Thymus (tissue), 14 donors: ENCODE data around the gene LSM4. TPM values are rescaled to one million over a fixed set of nuclear protein-coding genes. Genes with fewer than 3 reads are reported as not detected.
A peak's percentile ranks its signal among the peaks of the same experiment; 100 is the strongest.
"Not testable (repeated sequence)": the region's sequence is repeated elsewhere in the genome, so short reads cannot be mapped to it uniquely, and the experiment has no call there.

ENCODE experiments used
- DNase-seq, 9 donors: peaks; one replicate each; pipeline ENCODE4 v3.0.0-alpha.2; 2013; ENCODE audit warnings: low spot score in 9 of 9, low read depth in 6 of 9, missing footprints in 1 of 9
- H3K27ac ChIP-seq, 2 donors: one replicate each; pipeline ENCODE4 v1.5.1; 2013; ENCODE audit warnings: control low read depth in 1 of 2, low read depth in 1 of 2, low read length in 1 of 2, mild to moderate bottlenecking in 1 of 2, moderate library complexity in 1 of 2
- H3K27me3 ChIP-seq, 2 donors: one replicate each; pipeline ENCODE4 v1.5.1; 2013; ENCODE audit warnings: low read length in 1 of 2; ENCODE audit not compliant: control insufficient read depth in 2 of 2, insufficient read depth in 1 of 2
- H3K36me3 ChIP-seq, 2 donors: one replicate each; pipeline ENCODE4 v1.5.1; 2013; ENCODE audit warnings: low read length in 1 of 2, mild to moderate bottlenecking in 1 of 2, moderate library complexity in 1 of 2; ENCODE audit not compliant: control insufficient read depth in 2 of 2, insufficient read depth in 2 of 2
- H3K4me1 ChIP-seq, 2 donors: one replicate each; pipeline ENCODE4 v1.5.1; 2013; ENCODE audit warnings: low read length in 2 of 2; ENCODE audit not compliant: control insufficient read depth in 2 of 2, insufficient read depth in 2 of 2
- H3K4me3 ChIP-seq, 2 donors: one replicate each; pipeline ENCODE4 v1.5.1; 2013; ENCODE audit warnings: low read length in 2 of 2, control low read depth in 1 of 2, mild to moderate bottlenecking in 1 of 2
- H3K9me3 ChIP-seq, 2 donors: one replicate each; pipeline ENCODE4 v1.5.1; 2013; ENCODE audit warnings: low read length in 1 of 2, mild to moderate bottlenecking in 1 of 2; ENCODE audit not compliant: control insufficient read depth in 2 of 2, insufficient read depth in 1 of 2
- WGBS: extraction: QIAGEN DNeasy Blood & Tissue Kit; methylation state at CpG from one replicate; pipeline ENCODE4 v1.1.7; 2013; 5-methylcytosine and 5-hydroxymethylcytosine counted together
- long read RNA-seq, 10 donors: transcript quantifications; one replicate each; lab custom pipeline, GENCODE V29; 2026
- polyA plus RNA-seq: library from polyadenylated mRNA; stranded (reverse); fragments of 200-250 nt; gene quantifications from one replicate; pipeline ENCODE4 v1.2.3, GENCODE V29; 2013
- total RNA-seq: library from RNA; stranded (reverse); fragments of 120-200 nt; gene quantifications from one replicate; pipeline ENCODE4 v1.2.4, GENCODE V29; 2013
- donor health status: healthy.

Gene LSM4
- total RNA-seq, result 190 TPM
- polyA plus RNA-seq, result 147 TPM
- long read RNA-seq, donor 1, transcript LSM4-203 (5 exons, 1,908 nt), result major isoform, 6 of 7 reads
- long read RNA-seq, donor 1, partial matches to known transcripts, result 0 of 7 reads
- long read RNA-seq, donor 1, other reads (novel, unspliced or antisense), result 0 of 7 reads
- long read RNA-seq, donor 2, transcript LSM4-203 (5 exons, 1,908 nt), result major isoform, 181 of 347 reads
- long read RNA-seq, donor 2, transcript LSM4-204 (4 exons, 807 nt), result minor isoform, 5 of 347 reads
- long read RNA-seq, donor 2, partial matches to known transcripts, result 126 of 347 reads
- long read RNA-seq, donor 2, other reads (novel, unspliced or antisense), result 33 of 347 reads
- long read RNA-seq, donor 3, transcript LSM4-204 (4 exons, 807 nt), result minor isoform, 6 of 196 reads
- long read RNA-seq, donor 3, transcript LSM4-203 (5 exons, 1,908 nt), result major isoform, 157 of 196 reads
- long read RNA-seq, donor 3, partial matches to known transcripts, result 32 of 196 reads
- long read RNA-seq, donor 3, other reads (novel, unspliced or antisense), result 0 of 196 reads
- long read RNA-seq, donor 4, transcript LSM4-203 (5 exons, 1,908 nt), result major isoform, 48 of 55 reads
- long read RNA-seq, donor 4, partial matches to known transcripts, result 5 of 55 reads
- long read RNA-seq, donor 4, other reads (novel, unspliced or antisense), result 0 of 55 reads
- long read RNA-seq, donor 5, transcript LSM4-204 (4 exons, 807 nt), result minor isoform, 5 of 217 reads
- long read RNA-seq, donor 5, transcript LSM4-203 (5 exons, 1,908 nt), result major isoform, 157 of 217 reads
- long read RNA-seq, donor 5, partial matches to known transcripts, result 49 of 217 reads
- long read RNA-seq, donor 5, other reads (novel, unspliced or antisense), result 5 of 217 reads
- long read RNA-seq, donor 6, transcript LSM4-203 (5 exons, 1,908 nt), result major isoform, 88 of 143 reads
- long read RNA-seq, donor 6, partial matches to known transcripts, result 31 of 143 reads
- long read RNA-seq, donor 6, other reads (novel, unspliced or antisense), result 21 of 143 reads
- long read RNA-seq, donor 7, transcript LSM4-203 (5 exons, 1,908 nt), result major isoform, 81 of 228 reads
- long read RNA-seq, donor 7, transcript LSM4-204 (4 exons, 807 nt), result minor isoform, 14 of 228 reads
- long read RNA-seq, donor 7, partial matches to known transcripts, result 131 of 228 reads
- long read RNA-seq, donor 7, other reads (novel, unspliced or antisense), result 0 of 228 reads
- long read RNA-seq, donor 8, transcript LSM4-203 (5 exons, 1,908 nt), result major isoform, 42 of 44 reads
- long read RNA-seq, donor 8, partial matches to known transcripts, result 0 of 44 reads
- long read RNA-seq, donor 8, other reads (novel, unspliced or antisense), result 0 of 44 reads
- long read RNA-seq, donor 9, transcript LSM4-203 (5 exons, 1,908 nt), result major isoform, 58 of 143 reads
- long read RNA-seq, donor 9, partial matches to known transcripts, result 79 of 143 reads
- long read RNA-seq, donor 9, other reads (novel, unspliced or antisense), result 0 of 143 reads
- long read RNA-seq, donor 10, transcript LSM4-203 (5 exons, 1,908 nt), result major isoform, 83 of 166 reads
- long read RNA-seq, donor 10, partial matches to known transcripts, result 81 of 166 reads
- long read RNA-seq, donor 10, other reads (novel, unspliced or antisense), result 0 of 166 reads

DNA sequence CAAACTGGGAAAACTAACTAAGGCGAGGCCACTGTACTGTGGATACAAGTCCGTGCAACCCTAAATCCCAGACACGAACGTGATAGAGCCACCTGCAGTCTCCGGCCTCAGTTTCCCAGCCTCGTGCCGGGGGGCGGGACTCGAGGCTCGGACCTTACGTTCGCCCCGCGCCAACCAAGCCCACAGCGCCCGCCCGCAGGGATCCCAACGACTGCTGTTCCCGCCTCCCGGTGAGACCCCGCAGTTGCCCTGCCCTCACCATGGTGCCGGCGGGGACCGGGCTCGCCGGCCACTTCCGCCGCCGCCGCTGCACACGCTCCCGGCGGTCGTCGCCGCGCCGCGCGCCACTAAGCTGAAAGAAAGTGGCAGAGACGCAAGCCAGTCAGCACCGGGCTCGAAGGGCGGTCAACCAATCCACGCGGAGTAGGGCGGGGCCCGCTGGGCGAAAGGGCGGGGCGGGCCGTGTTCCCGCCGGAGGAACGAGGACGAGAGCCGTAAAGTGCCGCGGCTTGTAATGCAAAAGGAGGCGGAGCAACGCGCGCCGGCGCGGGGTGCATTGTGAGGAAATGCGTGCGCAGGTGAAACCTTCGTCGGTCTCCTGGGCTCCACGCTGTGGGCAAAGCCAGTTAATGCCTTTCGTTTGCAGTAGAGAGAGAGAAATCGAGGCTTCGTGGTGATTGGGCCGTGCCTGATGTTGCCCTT lies at the start of gene LSM4:
TSS of gene LSM4 (minus strand) at position 318 of the 702 bp plus-strand sequence. CDS start at position 262, 56 bp downstream.
- Histone ChIP-seq H3K27me3 (no peaks in the 10 kb centered on the region), H3K4me1 (peaks cover 28 to 59% of the 10 kb centered on the region in 2 donors), H3K9me3 (peaks cover 0 to 3% of the 10 kb centered on the region in 2 donors), H3K4me3 (peak within 1 kb of the TSS; percentile 94 to 97), H3K36me3 (peaks cover 3 to 15% of the 10 kb centered on the region in 2 donors), H3K27ac (peak within 1 kb of the TSS; percentile 92 to 96)
- DNase-seq, result peak; percentile 96 to 100 (median 99)
- WGBS, result under 1% methylated on average over 75 of the region's 75 CpGs

DNA sequence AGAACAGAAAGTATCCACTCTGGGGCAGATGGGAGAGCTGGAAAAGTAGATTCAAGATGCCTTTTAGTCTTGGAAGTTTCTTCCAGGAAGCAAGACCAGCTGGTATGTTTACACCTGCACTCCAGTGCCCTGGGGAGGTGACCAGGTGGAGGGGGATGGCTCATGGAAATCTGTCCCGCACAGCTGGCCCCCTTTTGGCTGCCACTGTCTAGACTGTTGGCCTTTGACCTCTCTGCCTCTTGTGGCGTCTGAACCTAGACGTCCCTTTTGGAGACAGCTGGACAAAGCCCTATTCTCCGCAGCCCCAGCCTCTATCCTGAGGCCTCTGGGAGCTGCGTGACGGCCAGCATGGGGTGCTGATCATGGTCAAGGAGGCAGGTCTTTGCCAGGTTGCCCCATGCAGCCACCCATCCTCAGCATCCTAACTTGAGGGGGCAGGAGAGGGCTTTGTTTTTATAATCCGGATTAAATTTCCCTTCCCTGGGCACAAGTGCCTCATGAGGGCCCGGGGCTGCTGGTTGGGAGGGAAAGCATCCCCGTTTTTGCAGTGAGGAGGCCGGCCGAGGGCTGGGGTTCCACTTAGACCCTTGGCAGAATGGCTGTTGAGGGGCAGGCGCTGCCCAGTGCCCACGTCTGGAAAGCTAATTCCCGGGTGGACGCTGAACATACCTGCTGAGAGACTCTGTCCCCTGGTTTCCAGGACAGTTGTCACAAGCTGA lies 45.8 kb upstream of the LSM4 start:
- H3K36me3 ChIP-seq, result peaks cover 12 to 14% of the 10 kb centered on the region in 2 donors
- H3K4me1 ChIP-seq, result peaks cover 0 to 7% of the 10 kb centered on the region in 2 donors
- no peak overlapping the region for H3K27ac ChIP-seq
- H3K4me3 ChIP-seq, result no peak overlapping the region
- H3K9me3 ChIP-seq, result peaks cover 1 to 5% of the 10 kb centered on the region in 2 donors
- H3K27me3 ChIP-seq, result no peaks in the 10 kb centered on the region
- 98% methylated on average over 15 of the region's 15 CpGs for WGBS
- no peak for DNase-seq

DNA sequence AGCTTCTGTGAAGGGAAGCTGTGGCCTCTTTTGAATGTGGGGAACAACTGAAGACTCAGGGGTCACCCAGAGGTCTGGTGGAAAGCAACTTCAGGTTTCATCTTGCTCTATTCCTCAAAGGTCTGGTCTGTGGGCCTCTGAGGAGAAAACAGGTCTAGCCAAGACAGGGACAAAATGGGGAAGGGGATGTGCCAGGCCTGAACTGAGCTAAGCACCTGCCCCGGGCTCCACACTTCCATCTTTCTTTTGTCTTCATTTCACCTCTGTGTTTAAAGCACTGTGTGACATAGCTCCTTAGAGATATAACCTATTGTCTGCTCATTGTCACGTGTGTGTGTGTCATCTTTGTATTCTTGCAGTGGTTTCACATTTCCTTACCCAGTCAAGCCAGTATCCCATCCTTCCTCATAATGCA lies 43.2 kb upstream of the LSM4 start:
- peaks cover 0 to 5% of the 10 kb centered on the region in 2 donors for H3K4me1 ChIP-seq
- WGBS, result 96% methylated on average over 2 of the region's 2 CpGs
- H3K27ac ChIP-seq, result no peak overlapping the region
- H3K9me3 ChIP-seq, result peaks cover 1 to 5% of the 10 kb centered on the region in 2 donors
- H3K4me3 ChIP-seq, result no peak overlapping the region
- no peak for DNase-seq
- no peaks in the 10 kb centered on the region for H3K27me3 ChIP-seq
- peaks cover 27 to 33% of the 10 kb centered on the region in 2 donors for H3K36me3 ChIP-seq

DNA sequence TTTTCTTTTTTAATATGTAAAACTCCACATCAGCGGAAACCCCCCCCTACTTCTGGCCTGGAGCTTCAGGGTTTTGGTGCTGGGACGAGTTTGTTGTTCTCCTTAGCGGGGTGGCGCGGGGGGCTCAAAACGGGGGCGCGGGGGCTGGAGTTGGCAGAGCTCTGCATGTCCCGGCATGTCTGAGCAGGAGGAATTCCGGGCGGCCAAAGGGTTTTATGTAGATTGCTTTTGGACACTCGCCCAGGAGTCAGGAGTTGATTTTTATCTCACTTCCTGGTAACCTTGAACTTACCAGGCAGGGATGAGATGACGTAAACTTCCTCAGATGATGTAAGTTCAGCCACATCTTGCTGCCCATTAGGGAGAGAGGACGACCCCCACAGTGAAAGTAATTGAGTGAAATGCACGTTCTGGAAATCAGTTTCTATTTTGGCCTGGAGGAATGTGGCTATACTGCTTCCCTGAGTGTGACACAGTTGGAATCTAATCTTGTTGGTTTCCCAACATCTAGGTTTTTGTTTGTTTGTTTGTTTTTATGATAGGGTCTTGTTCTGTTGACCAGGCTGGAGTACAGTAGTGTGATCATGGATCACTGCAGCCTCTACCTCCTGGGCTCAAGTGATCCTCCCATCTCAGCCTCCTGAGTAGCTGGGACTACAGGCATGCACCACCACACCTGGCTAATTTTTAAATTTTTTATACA lies 42.1 kb upstream of the LSM4 start:
- peak overlapping the region in 1 of 2 donors; percentile 57 for H3K27ac ChIP-seq
- H3K4me3 ChIP-seq, result no peak overlapping the region
- 52% methylated on average over 15 of the region's 15 CpGs for WGBS
- H3K27me3 ChIP-seq, result no peaks in the 10 kb centered on the region
- peak in 1 of 9 donors; percentile 24 for DNase-seq
- peaks cover 27 to 35% of the 10 kb centered on the region in 2 donors for H3K36me3 ChIP-seq
- H3K9me3 ChIP-seq, result peaks cover 1 to 5% of the 10 kb centered on the region in 2 donors
- peaks cover 0 to 5% of the 10 kb centered on the region in 2 donors for H3K4me1 ChIP-seq

DNA sequence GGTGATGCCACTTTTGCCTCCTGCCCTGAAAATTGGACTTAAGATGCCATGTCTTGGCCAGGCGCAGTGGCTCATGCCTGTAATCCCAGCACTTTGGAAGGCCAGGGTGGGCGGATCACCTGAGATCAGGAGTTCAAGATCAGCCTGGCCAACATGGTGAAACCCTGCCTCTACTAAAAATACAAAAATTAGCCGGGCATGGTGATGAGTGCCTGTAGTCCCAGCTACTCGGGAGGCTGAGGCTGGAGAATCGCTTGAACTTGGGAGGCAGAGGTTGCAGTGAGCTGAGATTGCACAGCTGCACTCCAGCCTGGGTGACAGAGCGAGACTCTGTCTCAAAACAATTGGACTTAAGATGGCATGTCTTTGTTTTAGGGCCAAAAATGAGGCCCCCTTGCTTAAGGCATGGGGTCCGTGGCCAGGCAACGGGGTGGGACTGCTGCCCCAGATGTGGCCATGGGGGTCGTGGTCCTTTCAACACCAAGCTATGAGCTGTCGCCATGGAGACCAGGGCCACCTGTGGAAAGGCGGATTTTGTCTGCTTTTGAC lies 41.5 kb upstream of the LSM4 start:
- not testable (repeated sequence) for H3K9me3 ChIP-seq, H3K4me3 ChIP-seq, H3K27me3 ChIP-seq, DNase-seq, H3K4me1 ChIP-seq
- 76% methylated on average over 11 of the region's 11 CpGs for WGBS
- Histone ChIP-seq H3K36me3 (peaks cover 24 to 41% of the 10 kb centered on the region in 2 donors), H3K27ac (peak overlapping the region in 1 of 2 donors; percentile 57)

DNA sequence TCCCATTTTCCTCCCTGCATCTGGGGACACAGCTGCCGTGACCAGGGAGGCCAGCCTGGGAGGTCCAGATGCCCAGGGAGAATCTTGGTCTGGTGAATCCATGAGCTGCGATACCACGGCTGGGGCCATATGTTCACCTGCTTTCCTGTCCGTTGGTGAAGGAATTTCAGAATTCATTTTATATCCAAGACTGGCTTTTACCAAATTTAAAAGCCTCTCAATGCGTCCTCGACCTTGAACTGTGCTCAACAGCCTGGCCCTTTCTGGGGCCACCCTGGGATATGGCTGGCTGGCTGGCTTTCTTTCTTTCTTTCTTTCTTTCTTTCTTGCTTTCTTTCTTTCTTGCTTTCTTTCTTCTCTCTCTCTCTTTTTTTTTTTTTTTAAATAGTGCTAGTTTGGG lies 40.9 kb upstream of the LSM4 start:
- no peak for DNase-seq
- Histone ChIP-seq H3K4me3 (no peak overlapping the region), H3K27me3 (no peaks in the 10 kb centered on the region), H3K4me1 (peaks cover 0 to 5% of the 10 kb centered on the region in 2 donors), H3K27ac (no peak overlapping the region), H3K36me3 (peaks cover 25 to 46% of the 10 kb centered on the region in 2 donors), H3K9me3 (peaks cover 1 to 5% of the 10 kb centered on the region in 2 donors)
- WGBS, result 97% methylated on average over 6 of the region's 6 CpGs

DNA sequence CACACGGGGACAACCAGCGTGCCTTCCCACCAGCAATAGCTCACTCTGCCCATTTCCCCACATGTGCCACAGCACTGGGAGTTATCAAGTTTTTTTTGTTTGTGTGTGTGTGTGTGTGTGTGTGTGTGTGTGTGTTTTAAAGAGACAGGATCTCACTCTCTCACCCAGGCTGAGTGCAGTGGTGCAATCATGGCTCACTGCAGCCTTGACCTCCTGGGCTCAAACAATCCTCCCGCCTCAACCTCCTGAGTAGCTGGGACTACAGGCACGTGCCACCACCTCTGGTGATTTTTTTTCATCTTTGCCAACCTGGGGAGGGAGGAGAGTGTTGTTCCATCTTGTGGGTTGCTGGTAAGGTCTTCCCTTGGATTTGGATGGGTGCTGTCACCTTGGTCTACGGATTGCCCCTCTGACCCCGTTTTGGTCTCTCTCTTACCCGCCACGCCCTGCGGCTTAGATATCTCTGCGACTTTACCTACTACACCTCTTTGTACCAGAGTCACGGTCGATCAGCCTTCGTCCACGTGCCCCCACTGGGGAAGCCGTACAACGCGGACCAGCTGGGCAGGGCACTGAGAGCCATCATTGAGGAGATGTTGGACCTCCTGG lies 40.2 kb upstream of the LSM4 start:
- H3K27ac ChIP-seq, result no peak overlapping the region
- no peak overlapping the region for H3K4me3 ChIP-seq
- H3K4me1 ChIP-seq, result peaks cover 0 to 5% of the 10 kb centered on the region in 2 donors
- no peak for DNase-seq
- H3K36me3 ChIP-seq, result peaks cover 25 to 48% of the 10 kb centered on the region in 2 donors
- peaks cover 1 to 5% of the 10 kb centered on the region in 2 donors for H3K9me3 ChIP-seq
- 98% methylated on average over 17 of the region's 17 CpGs for WGBS
- H3K27me3 ChIP-seq, result no peaks in the 10 kb centered on the region
